IMR-90 (cell line): ENCODE measurements around the gene GFAP.

Experiments used
- CEBPB ChIP-seq: IDR thresholded peaks from 2 replicates; pipeline ENCODE4 v1.6.1; 2012; ENCODE audit warnings: low read depth, low read length, improper control_type of control experiment
- CHD1 ChIP-seq: IDR thresholded peaks from 2 replicates; pipeline ENCODE4 v1.6.1; 2012; ENCODE audit warnings: low read depth, low read length, improper control_type of control experiment
- FOS ChIP-seq: fragments of 150-350 bp; IDR thresholded peaks from 2 replicates; pipeline ENCODE4 v1.6.1; 2016; ENCODE audit warnings: low read depth, low read length
- MAZ ChIP-seq: IDR thresholded peaks from 2 replicates; pipeline ENCODE4 v1.6.1; 2012; ENCODE audit warnings: low read depth, mild to moderate bottlenecking, low read length, improper control_type of control experiment, moderate library complexity, borderline replicate concordance
- MXI1 ChIP-seq: IDR thresholded peaks from 2 replicates; pipeline ENCODE4 v1.6.1; 2012; ENCODE audit warnings: low read depth, mild to moderate bottlenecking, low read length, moderate library complexity, borderline replicate concordance
- POLR2A ChIP-seq: IDR thresholded peaks from 2 replicates; pipeline ENCODE4 v1.6.1; 2012; ENCODE audit warnings: mild to moderate bottlenecking, low read depth, low read length
- RAD21 ChIP-seq: IDR thresholded peaks from 2 replicates; pipeline ENCODE4 v1.6.1; 2012; ENCODE audit warnings: low read length, improper control_type of control experiment
- RCOR1 ChIP-seq: IDR thresholded peaks from 2 replicates; pipeline ENCODE4 v1.6.1; 2012; ENCODE audit warnings: mild to moderate bottlenecking, low read length, improper control_type of control experiment; ENCODE audit not compliant: insufficient replicate concordance
- RFX5 ChIP-seq: IDR thresholded peaks from 2 replicates; pipeline ENCODE4 v1.8.0; 2012; ENCODE audit warnings: low read depth, mild to moderate bottlenecking, low read length, moderate library complexity
- SMC3 ChIP-seq: fragments of 150-350 bp; IDR thresholded peaks from 2 replicates; pipeline ENCODE4 v1.6.1; 2016; ENCODE audit warnings: low read depth, mild to moderate bottlenecking, antibody characterized with exemption, low read length, moderate library complexity
- TF ChIP-seq, protein P1 (sequence below): fragments of 150-350 bp; IDR thresholded peaks from 2 replicates; pipeline ENCODE4 v1.6.1; 2017; ENCODE audit warnings: mild to moderate bottlenecking, antibody characterized with exemption, low read length, low read depth
- TF ChIP-seq, protein P2 (sequence below): conservative IDR thresholded peaks from 2 replicates; pipeline ENCODE4 v1.5.1; 2012; ENCODE audit warnings: mild to moderate bottlenecking, low read depth, low read length, improper control_type of control experiment
- TF ChIP-seq, protein P3 (sequence below): fragments of 150-350 bp; IDR thresholded peaks from 2 replicates; pipeline ENCODE4 v1.6.1; 2016; ENCODE audit warnings: low read depth, mild to moderate bottlenecking, low read length, moderate library complexity, borderline replicate concordance

DNA sequence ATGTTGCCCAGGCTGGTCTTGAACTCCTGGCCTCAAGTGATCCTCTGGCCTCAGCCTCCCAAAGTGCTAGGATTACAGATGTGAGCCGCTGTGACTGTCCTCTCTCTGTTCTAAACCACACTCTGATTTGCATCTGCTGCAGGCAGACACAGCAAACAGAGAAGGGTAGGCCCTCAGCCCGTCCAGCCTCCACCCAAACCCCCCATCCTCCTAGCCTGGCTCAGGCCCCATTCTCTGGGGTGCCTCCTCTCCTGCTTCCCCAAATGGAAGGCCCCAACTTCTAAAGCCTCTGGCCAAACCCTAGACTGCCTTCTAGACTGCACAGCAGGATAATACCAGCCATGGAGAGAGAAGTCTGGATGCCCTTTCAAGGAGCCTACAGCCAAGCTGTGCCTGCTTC, 4.1 kb upstream of the GFAP start:
- no peak for TF ChIP-seq RAD21
- TF ChIP-seq, protein P1, sequence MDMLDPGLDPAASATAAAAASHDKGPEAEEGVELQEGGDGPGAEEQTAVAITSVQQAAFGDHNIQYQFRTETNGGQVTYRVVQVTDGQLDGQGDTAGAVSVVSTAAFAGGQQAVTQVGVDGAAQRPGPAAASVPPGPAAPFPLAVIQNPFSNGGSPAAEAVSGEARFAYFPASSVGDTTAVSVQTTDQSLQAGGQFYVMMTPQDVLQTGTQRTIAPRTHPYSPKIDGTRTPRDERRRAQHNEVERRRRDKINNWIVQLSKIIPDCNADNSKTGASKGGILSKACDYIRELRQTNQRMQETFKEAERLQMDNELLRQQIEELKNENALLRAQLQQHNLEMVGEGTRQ = no peak
- TF ChIP-seq POLR2A = no peak
- TF ChIP-seq MXI1 = no peak
- TF ChIP-seq, protein P2, sequence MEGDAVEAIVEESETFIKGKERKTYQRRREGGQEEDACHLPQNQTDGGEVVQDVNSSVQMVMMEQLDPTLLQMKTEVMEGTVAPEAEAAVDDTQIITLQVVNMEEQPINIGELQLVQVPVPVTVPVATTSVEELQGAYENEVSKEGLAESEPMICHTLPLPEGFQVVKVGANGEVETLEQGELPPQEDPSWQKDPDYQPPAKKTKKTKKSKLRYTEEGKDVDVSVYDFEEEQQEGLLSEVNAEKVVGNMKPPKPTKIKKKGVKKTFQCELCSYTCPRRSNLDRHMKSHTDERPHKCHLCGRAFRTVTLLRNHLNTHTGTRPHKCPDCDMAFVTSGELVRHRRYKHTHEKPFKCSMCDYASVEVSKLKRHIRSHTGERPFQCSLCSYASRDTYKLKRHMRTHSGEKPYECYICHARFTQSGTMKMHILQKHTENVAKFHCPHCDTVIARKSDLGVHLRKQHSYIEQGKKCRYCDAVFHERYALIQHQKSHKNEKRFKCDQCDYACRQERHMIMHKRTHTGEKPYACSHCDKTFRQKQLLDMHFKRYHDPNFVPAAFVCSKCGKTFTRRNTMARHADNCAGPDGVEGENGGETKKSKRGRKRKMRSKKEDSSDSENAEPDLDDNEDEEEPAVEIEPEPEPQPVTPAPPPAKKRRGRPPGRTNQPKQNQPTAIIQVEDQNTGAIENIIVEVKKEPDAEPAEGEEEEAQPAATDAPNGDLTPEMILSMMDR = no peak
- TF ChIP-seq MAZ = no peak
- TF ChIP-seq SMC3 = no peak
- TF ChIP-seq CEBPB = no peak
- no peak for TF ChIP-seq CHD1
- TF ChIP-seq RCOR1 = no peak
- TF ChIP-seq, protein P3, sequence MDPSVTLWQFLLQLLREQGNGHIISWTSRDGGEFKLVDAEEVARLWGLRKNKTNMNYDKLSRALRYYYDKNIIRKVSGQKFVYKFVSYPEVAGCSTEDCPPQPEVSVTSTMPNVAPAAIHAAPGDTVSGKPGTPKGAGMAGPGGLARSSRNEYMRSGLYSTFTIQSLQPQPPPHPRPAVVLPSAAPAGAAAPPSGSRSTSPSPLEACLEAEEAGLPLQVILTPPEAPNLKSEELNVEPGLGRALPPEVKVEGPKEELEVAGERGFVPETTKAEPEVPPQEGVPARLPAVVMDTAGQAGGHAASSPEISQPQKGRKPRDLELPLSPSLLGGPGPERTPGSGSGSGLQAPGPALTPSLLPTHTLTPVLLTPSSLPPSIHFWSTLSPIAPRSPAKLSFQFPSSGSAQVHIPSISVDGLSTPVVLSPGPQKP = no peak
- no peak for TF ChIP-seq RFX5
- no peak for TF ChIP-seq FOS
